ENCODE results near the gene PPIP5K1. TPM values are rescaled to one million over a fixed set of nuclear protein-coding genes. Genes with fewer than 3 reads are reported as not detected.

PPIP5K1 gene
- polyA plus RNA-seq, 1 donor (not counting 4 experiments of a cell fraction or from before 2014, with no cell fraction given) = 52.9 TPM

GRCh38 chr15:43521419-43521818 lies 68.6 kb downstream of the PPIP5K1 start:
- Histone ChIP-seq H3K4me1 (ENCODE audit: control insufficient read depth, extremely low read depth, insufficient read depth, low read length) (no peaks in the 10 kb centered on the region), H3K27me3 (ENCODE audit: control insufficient read depth, extremely low read depth, insufficient read depth, low read length) (peaks cover 56% of the 10 kb centered on the region), H3K9me1 (ENCODE audit: control insufficient read depth, extremely low read depth, insufficient read depth, low read length) (no peaks in the 10 kb centered on the region), H3K4me3 (ENCODE audit: control insufficient read depth in 2 of 3, extremely low read depth in 1 of 3, insufficient read depth in 2 of 3, low read depth in 1 of 3, low read length in 3 of 3) (no peak overlapping the region), H3K36me3 (ENCODE audit: control insufficient read depth in 2 of 2, extremely low read depth in 1 of 2, insufficient read depth in 2 of 2, low read length in 2 of 2) (no peaks in the 10 kb centered on the region), H3K9me3 (ENCODE audit: control insufficient read depth, low read depth, low read length) (no peaks in the 10 kb centered on the region), H3K27ac (ENCODE audit: control insufficient read depth, insufficient read depth, low read length) (no peak overlapping the region), H2AFZ (ENCODE audit: control insufficient read depth, low read length) (no peak overlapping the region), H3K79me2 (ENCODE audit: control insufficient read depth, insufficient read depth, low read length) (no peaks in the 10 kb centered on the region), H4K20me1 (ENCODE audit: control insufficient read depth, extremely low read depth, insufficient read depth, low read length) (no peaks in the 10 kb centered on the region), H3K4me2 (ENCODE audit: control insufficient read depth, extremely low read depth, insufficient read depth, low read depth, low read length) (no peak overlapping the region), H3K9ac (ENCODE audit: control insufficient read depth, extremely low read depth, insufficient read depth, low read length) (no peak overlapping the region)
- DNase-seq (ENCODE audit: low read depth, low spot score) (no peak), FAIRE-seq (no peak)
- dilution Hi-C loops (cut with MboI; ENCODE audit: extremely low pct_ligation_motif_present, low sequenced_read_pairs) = no loop called here
- TF ChIP-seq EZH2 (IDR thresholded peaks at IDR 0.05; ENCODE audit: low read length) = no peak
- TF ChIP-seq, protein P1, sequence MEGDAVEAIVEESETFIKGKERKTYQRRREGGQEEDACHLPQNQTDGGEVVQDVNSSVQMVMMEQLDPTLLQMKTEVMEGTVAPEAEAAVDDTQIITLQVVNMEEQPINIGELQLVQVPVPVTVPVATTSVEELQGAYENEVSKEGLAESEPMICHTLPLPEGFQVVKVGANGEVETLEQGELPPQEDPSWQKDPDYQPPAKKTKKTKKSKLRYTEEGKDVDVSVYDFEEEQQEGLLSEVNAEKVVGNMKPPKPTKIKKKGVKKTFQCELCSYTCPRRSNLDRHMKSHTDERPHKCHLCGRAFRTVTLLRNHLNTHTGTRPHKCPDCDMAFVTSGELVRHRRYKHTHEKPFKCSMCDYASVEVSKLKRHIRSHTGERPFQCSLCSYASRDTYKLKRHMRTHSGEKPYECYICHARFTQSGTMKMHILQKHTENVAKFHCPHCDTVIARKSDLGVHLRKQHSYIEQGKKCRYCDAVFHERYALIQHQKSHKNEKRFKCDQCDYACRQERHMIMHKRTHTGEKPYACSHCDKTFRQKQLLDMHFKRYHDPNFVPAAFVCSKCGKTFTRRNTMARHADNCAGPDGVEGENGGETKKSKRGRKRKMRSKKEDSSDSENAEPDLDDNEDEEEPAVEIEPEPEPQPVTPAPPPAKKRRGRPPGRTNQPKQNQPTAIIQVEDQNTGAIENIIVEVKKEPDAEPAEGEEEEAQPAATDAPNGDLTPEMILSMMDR (optimal IDR thresholded peaks at IDR 0.05 in 1 of 3, IDR thresholded peaks at IDR 0.05 in 1 of 3, conservative IDR thresholded peaks at IDR 0.05 in 1 of 3; ENCODE audit: extremely low read depth in 1 of 3, insufficient read depth in 2 of 3, low read length in 3 of 3) = no peak

DNA sequence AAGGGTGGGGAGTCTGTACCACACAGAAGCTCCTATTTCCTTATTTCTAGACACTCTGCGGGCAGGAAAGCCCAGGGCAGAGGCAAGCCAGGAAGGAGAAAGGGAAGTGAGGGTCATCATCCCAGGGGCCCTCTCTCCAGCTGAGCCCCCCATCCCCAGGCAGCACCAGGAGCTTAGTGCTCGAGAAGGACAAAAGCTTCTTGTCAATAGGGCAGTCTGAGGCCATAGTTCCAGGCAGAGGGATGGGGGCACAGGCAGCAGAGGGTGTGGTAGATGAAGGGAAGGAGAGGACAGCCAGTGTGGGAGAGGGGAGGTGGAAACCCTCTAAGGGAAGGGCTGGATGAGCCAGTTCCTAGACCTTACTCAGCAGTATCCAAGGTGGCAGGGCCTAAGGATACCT lies 69.9 kb downstream of the PPIP5K1 start:
- no peaks in the 10 kb centered on the region for H3K4me1 ChIP-seq (ENCODE audit: control insufficient read depth, extremely low read depth, insufficient read depth, low read length)
- dilution Hi-C loops (cut with MboI; ENCODE audit: extremely low pct_ligation_motif_present, low sequenced_read_pairs) = no loop called here
- no peak overlapping the region for H3K9ac ChIP-seq (ENCODE audit: control insufficient read depth, extremely low read depth, insufficient read depth, low read length)
- peaks cover 56% of the 10 kb centered on the region for H3K27me3 ChIP-seq (ENCODE audit: control insufficient read depth, extremely low read depth, insufficient read depth, low read length)
- no peaks in the 10 kb centered on the region for H3K9me3 ChIP-seq (ENCODE audit: control insufficient read depth, low read depth, low read length)
- no peak overlapping the region for H3K27ac ChIP-seq (ENCODE audit: control insufficient read depth, insufficient read depth, low read length)
- no peaks in the 10 kb centered on the region for H3K9me1 ChIP-seq (ENCODE audit: control insufficient read depth, extremely low read depth, insufficient read depth, low read length)
- H3K4me2 ChIP-seq (ENCODE audit: control insufficient read depth, extremely low read depth, insufficient read depth, low read depth, low read length) = no peak overlapping the region
- no peaks in the 10 kb centered on the region for H3K79me2 ChIP-seq (ENCODE audit: control insufficient read depth, insufficient read depth, low read length)
- no peaks in the 10 kb centered on the region for H4K20me1 ChIP-seq (ENCODE audit: control insufficient read depth, extremely low read depth, insufficient read depth, low read length)
- H3K4me3 ChIP-seq (ENCODE audit: control insufficient read depth in 2 of 3, extremely low read depth in 1 of 3, insufficient read depth in 2 of 3, low read depth in 1 of 3, low read length in 3 of 3) = no peak overlapping the region
- H2AFZ ChIP-seq (ENCODE audit: control insufficient read depth, low read length) = no peak overlapping the region
- no peaks in the 10 kb centered on the region for H3K36me3 ChIP-seq (ENCODE audit: control insufficient read depth in 2 of 2, extremely low read depth in 1 of 2, insufficient read depth in 2 of 2, low read length in 2 of 2)
- TF ChIP-seq EZH2 (IDR thresholded peaks at IDR 0.05; ENCODE audit: low read length) = no peak
- TF ChIP-seq, protein P1 (optimal IDR thresholded peaks at IDR 0.05 in 1 of 3, IDR thresholded peaks at IDR 0.05 in 1 of 3, conservative IDR thresholded peaks at IDR 0.05 in 1 of 3; ENCODE audit: extremely low read depth in 1 of 3, insufficient read depth in 2 of 3, low read length in 3 of 3) = no peak
- DNase-seq (ENCODE audit: low read depth, low spot score) = no peak
- no peak for FAIRE-seq
